H9 (cell line): ENCODE results near the gene FRAS1. TPM values are rescaled to one million over a fixed set of nuclear protein-coding genes. Genes with fewer than 3 reads are reported as not detected.

Experiments used
- DNase-seq: peaks from one replicate; pipeline ENCODE4 v3.0.0-alpha.2; 2017
- H2AFZ ChIP-seq: one replicate; pipeline ENCODE4 v1.6.1; 2013; ENCODE audit warnings: mild to moderate bottlenecking, low read length, control low read depth, moderate library complexity
- H2AK5ac ChIP-seq: 2 replicates; pipeline ENCODE4 v1.6.1; 2013; ENCODE audit warnings: low read length, control low read depth, mixed read lengths; ENCODE audit not compliant: insufficient read length
- H2BK120ac ChIP-seq: one replicate; pipeline ENCODE4 v1.6.1; 2013; ENCODE audit warnings: low read depth, mild to moderate bottlenecking, low read length, control low read depth, inconsistent platforms; ENCODE audit not compliant: poor library complexity, severe bottlenecking
- H2BK12ac ChIP-seq: 2 replicates; pipeline ENCODE4 v1.6.1; 2013; ENCODE audit warnings: low read length, control low read depth, mixed read lengths, low read depth; ENCODE audit not compliant: insufficient read length
- H2BK15ac ChIP-seq: 2 replicates; pipeline ENCODE4 v1.6.1; 2013; ENCODE audit warnings: low read depth, low read length, control low read depth
- H2BK20ac ChIP-seq: one replicate; pipeline ENCODE4 v1.6.1; 2013; ENCODE audit warnings: low read depth, mild to moderate bottlenecking, low read length, control low read depth, inconsistent platforms; ENCODE audit not compliant: poor library complexity, severe bottlenecking
- H2BK5ac ChIP-seq: 2 replicates; pipeline ENCODE4 v1.6.1; 2013; ENCODE audit warnings: low read length, control low read depth, mixed read lengths; ENCODE audit not compliant: insufficient read length
- H3K14ac ChIP-seq: 2 replicates; pipeline ENCODE4 v1.6.1; 2013; ENCODE audit warnings: low read length, control low read depth; ENCODE audit not compliant: insufficient read depth
- H3K18ac ChIP-seq: 2 replicates; pipeline ENCODE4 v1.6.1; 2013; ENCODE audit warnings: low read depth, mild to moderate bottlenecking, mixed read lengths, low read length, control low read depth; ENCODE audit not compliant: insufficient read length
- H3K23ac ChIP-seq: 2 replicates; pipeline ENCODE4 v1.6.1; 2013; ENCODE audit warnings: low read length, control low read depth, mixed read lengths, low read depth; ENCODE audit not compliant: insufficient read length
- H3K23me2 ChIP-seq: 2 replicates; pipeline ENCODE4 v1.6.1; 2013; ENCODE audit warnings: low read depth, mild to moderate bottlenecking, mixed read lengths, low read length, control low read depth; ENCODE audit not compliant: insufficient read length, poor library complexity, severe bottlenecking
- H3K27ac ChIP-seq: 2 replicates; pipeline ENCODE4 v1.5.1; 2013; ENCODE audit warnings: low read length, control low read depth, mixed read lengths, low read depth; ENCODE audit not compliant: insufficient read length
- H3K27me3 ChIP-seq: 2 replicates; pipeline ENCODE4 v1.6.1; 2013; ENCODE audit warnings: low read length, control low read depth, inconsistent platforms; ENCODE audit not compliant: insufficient read depth
- H3K4ac ChIP-seq: 2 replicates; pipeline ENCODE4 v1.6.1; 2013; ENCODE audit warnings: low read depth, mild to moderate bottlenecking, control low read depth, inconsistent platforms, low read length, moderate library complexity
- H3K4me1 ChIP-seq: 2 replicates; pipeline ENCODE4 v1.6.1; 2013; ENCODE audit warnings: low read length, control low read depth, inconsistent platforms; ENCODE audit not compliant: insufficient read depth
- H3K4me2 ChIP-seq: 2 replicates; pipeline ENCODE4 v1.6.1; 2013; ENCODE audit warnings: low read length, control low read depth, mixed read lengths; ENCODE audit not compliant: insufficient read length, insufficient read depth
- H3K56ac ChIP-seq: 2 replicates; pipeline ENCODE4 v1.6.1; 2013; ENCODE audit warnings: low read depth, mild to moderate bottlenecking, mixed read lengths, low read length, control low read depth; ENCODE audit not compliant: insufficient read length
- H3K79me1 ChIP-seq: 2 replicates; pipeline ENCODE4 v1.6.1; 2013; ENCODE audit warnings: low read depth, mild to moderate bottlenecking, moderate library complexity, low read length, control low read depth, inconsistent platforms; ENCODE audit not compliant: insufficient read depth, poor library complexity, severe bottlenecking
- H3K79me2 ChIP-seq: 2 replicates; pipeline ENCODE4 v1.6.1; 2013; ENCODE audit warnings: low read length, control low read depth, inconsistent platforms; ENCODE audit not compliant: insufficient read depth
- H3K9ac ChIP-seq: 2 replicates; pipeline ENCODE4 v1.6.1; 2013; ENCODE audit warnings: low read length, control low read depth, mixed read lengths; ENCODE audit not compliant: insufficient read length; ENCODE audit errors: extremely low read depth
- H3K9me3 ChIP-seq: one replicate; pipeline ENCODE4 v1.6.1; 2013; ENCODE audit warnings: low read depth, low read length, inconsistent platforms; ENCODE audit not compliant: control insufficient read depth
- H3T11ph ChIP-seq: one replicate; pipeline ENCODE4 v1.6.1; 2013; ENCODE audit warnings: mild to moderate bottlenecking, low read length, control low read depth, inconsistent platforms
- H4K20me1 ChIP-seq: one replicate; pipeline ENCODE4 v1.6.1; 2013; ENCODE audit not compliant: control insufficient read depth, insufficient read length, insufficient read depth
- H4K5ac ChIP-seq: 2 replicates; pipeline ENCODE4 v1.6.1; 2013; ENCODE audit warnings: low read depth, mild to moderate bottlenecking, mixed read lengths, low read length, control low read depth; ENCODE audit not compliant: insufficient read length
- H4K8ac ChIP-seq: replicated peaks from 2 replicates; pipeline ENCODE4 v1.6.1; 2013; ENCODE audit warnings: low read length, control low read depth, mixed read lengths, low read depth; ENCODE audit not compliant: insufficient read length
- H4K91ac ChIP-seq: 2 replicates; pipeline ENCODE4 v1.6.1; 2013; ENCODE audit warnings: low read depth, mild to moderate bottlenecking, moderate library complexity, mixed read lengths, low read length, control low read depth; ENCODE audit not compliant: insufficient read length
- H3K27ac Mint-ChIP-seq, 3 experiments: 2 replicates in 2 of 3; 3 replicates in 1 of 3; pipeline ENCODE4 v1.8.0; 2020 to 2021; ENCODE audit warnings: mixed read lengths in 3 of 3, mild to moderate bottlenecking in 1 of 3, moderate library complexity in 1 of 3
- H3K27me3 Mint-ChIP-seq: 2 replicates; pipeline ENCODE4 v1.8.0; 2021; ENCODE audit warnings: low read depth, mild to moderate bottlenecking, moderate library complexity, mixed read lengths
- H3K36me3 Mint-ChIP-seq, 3 experiments: 2 replicates in 2 of 3; 3 replicates in 1 of 3; pipeline ENCODE4 v1.8.0; 2020 to 2021; ENCODE audit warnings: low read depth in 3 of 3, mixed read lengths in 3 of 3; ENCODE audit not compliant: insufficient read depth in 1 of 3
- H3K4me1 Mint-ChIP-seq, 2 experiments: 2 replicates each; pipeline ENCODE4 v1.8.0; 2020; ENCODE audit warnings: mixed read lengths in 2 of 2
- H3K4me3 Mint-ChIP-seq, 2 experiments: 2 replicates in 1 of 2; 3 replicates in 1 of 2; pipeline ENCODE4 v1.8.0; 2020 to 2021; ENCODE audit warnings: mild to moderate bottlenecking in 2 of 2, mixed read lengths in 2 of 2, moderate library complexity in 1 of 2
- H3K9me3 Mint-ChIP-seq, 2 experiments: 2 replicates in 1 of 2; 3 replicates in 1 of 2; pipeline ENCODE4 v1.8.0; 2020; ENCODE audit warnings: mild to moderate bottlenecking in 2 of 2, mixed read lengths in 2 of 2, moderate library complexity in 1 of 2
- WGBS: extraction: QIAGEN DNeasy Blood & Tissue Kit; methylation state at CpG from one replicate; pipeline ENCODE4 v1.1.7; 2013; ENCODE audit warnings: missing lambda C conversion rate, low lambda C conversion rate, mixed read lengths; ENCODE audit not compliant: insufficient read length; ENCODE audit errors: extremely low coverage; 5-methylcytosine and 5-hydroxymethylcytosine counted together
- total RNA-seq: library from RNA; stranded (reverse); gene quantifications from 2 replicates; pipeline ENCODE4 v1.2.1, GENCODE V29; 2021
- TF ChIP-seq, protein P1 (sequence below): fragments of 200-600 bp; sonication (generic); conservative IDR thresholded peaks from 3 replicates; pipeline ENCODE4 v1.8.0; 2021; ENCODE audit warnings: antibody characterized with exemption, mild to moderate bottlenecking

Gene FRAS1
- total RNA-seq, 1 experiment from 2014 or later, result 58.5 TPM

DNA sequence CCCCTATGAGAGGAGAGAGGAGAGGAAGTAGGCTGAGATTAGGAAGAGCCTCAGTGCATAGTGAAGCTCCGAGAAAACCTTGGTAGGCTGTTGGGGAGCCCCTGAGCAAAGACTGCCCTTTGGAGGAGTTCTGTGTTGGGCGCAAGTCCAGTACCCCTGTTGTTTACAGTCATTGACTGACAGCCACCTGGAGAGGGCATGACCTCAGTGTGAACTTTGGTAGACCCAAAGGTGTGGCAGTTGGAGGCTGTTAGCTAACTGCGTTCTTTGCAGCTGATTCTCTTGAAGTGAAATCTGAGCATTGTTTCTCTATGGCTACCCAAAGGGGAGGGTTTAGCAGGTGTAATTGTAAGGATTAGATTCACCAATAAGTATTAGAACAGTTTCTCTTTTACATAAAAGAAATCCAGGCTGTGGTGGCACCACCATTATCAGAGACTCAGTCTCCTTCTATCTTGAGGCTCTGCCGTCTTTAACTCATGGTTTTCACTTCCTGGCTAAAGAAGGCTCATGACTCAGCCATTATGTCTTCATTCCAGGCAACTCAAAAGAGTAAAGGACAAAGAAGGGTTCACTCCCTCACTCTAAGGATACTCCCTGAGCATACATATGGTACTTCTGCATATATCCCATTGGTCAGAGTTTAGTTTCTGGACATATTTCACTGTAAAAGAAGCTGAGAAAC, 527.9 kb downstream of the FRAS1 start:
- Histone ChIP-seq H3K14ac (no peak overlapping the region), H4K91ac (no peak overlapping the region), H3K4me1 (no peaks in the 10 kb centered on the region), H3K4ac (no peak overlapping the region), H2BK20ac (no peak overlapping the region), H3K79me1 (no peaks in the 10 kb centered on the region), H2BK5ac (no peak overlapping the region), H3K9ac (no peak overlapping the region), H3K23me2 (no peaks in the 10 kb centered on the region), H2AFZ (no peak overlapping the region), H3K4me2 (no peak overlapping the region), H3K18ac (no peak overlapping the region), H3K79me2 (no peaks in the 10 kb centered on the region), H3K27ac (no peak overlapping the region), H3K23ac (no peak overlapping the region), H4K20me1 (no peaks in the 10 kb centered on the region), H2BK12ac (no peak overlapping the region), H2BK15ac (no peak overlapping the region), H3T11ph (no peak overlapping the region), H3K56ac (no peak overlapping the region), H4K8ac (no peak overlapping the region), H2AK5ac (no peak overlapping the region), H4K5ac (no peak overlapping the region), H2BK120ac (no peak overlapping the region), H3K9me3 (no peaks in the 10 kb centered on the region), H3K27me3 (no peaks in the 10 kb centered on the region)
- Mint-ChIP-seq H3K4me3 (no peak overlapping the region), H3K27ac (no peak overlapping the region), H3K36me3 (peaks cover 0 to 12% (median 2%) of the 10 kb centered on the region in 3 experiments; a peak in 5 of 7 replicates), H3K4me1 (peaks cover 4 to 5% of the 10 kb centered on the region in 2 experiments), H3K27me3 (no peaks in the 10 kb centered on the region), H3K9me3 (no peaks in the 10 kb centered on the region)
- WGBS, result no CpG with 5 or more reads among the region's 4 CpGs
- no peak for DNase-seq
- TF ChIP-seq, protein P1, sequence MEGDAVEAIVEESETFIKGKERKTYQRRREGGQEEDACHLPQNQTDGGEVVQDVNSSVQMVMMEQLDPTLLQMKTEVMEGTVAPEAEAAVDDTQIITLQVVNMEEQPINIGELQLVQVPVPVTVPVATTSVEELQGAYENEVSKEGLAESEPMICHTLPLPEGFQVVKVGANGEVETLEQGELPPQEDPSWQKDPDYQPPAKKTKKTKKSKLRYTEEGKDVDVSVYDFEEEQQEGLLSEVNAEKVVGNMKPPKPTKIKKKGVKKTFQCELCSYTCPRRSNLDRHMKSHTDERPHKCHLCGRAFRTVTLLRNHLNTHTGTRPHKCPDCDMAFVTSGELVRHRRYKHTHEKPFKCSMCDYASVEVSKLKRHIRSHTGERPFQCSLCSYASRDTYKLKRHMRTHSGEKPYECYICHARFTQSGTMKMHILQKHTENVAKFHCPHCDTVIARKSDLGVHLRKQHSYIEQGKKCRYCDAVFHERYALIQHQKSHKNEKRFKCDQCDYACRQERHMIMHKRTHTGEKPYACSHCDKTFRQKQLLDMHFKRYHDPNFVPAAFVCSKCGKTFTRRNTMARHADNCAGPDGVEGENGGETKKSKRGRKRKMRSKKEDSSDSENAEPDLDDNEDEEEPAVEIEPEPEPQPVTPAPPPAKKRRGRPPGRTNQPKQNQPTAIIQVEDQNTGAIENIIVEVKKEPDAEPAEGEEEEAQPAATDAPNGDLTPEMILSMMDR, result no peak
